Upper lobe of right lung (tissue), 1 donor: ENCODE results near the gene C1QL1. TPM values are rescaled to one million over a fixed set of nuclear protein-coding genes. Genes with fewer than 3 reads are reported as not detected.

Experiments
- microRNA-seq: library from miRNA; unstranded; fragments of <30 nt; microRNA quantifications from one replicate; pipeline ENCODE4 v1.2.0, GENCODE V29; 2020; ENCODE audit warnings: borderline microRNAs expressed
- total RNA-seq: library from RNA; stranded (reverse); fragmentation: NEBNext Ultra II Directional; extraction: Animal tissue kit (Norgen Biotek cat#: 25700); gene quantifications from one replicate; pipeline ENCODE4 v1.2.1, GENCODE V29; 2021
- donor health status: DM: no; HTN: yes; CAD: no; lungs with severe emphysema.

The C1QL1 gene
- total RNA-seq, 1 donor from 2014 or later = 0.52 TPM

Small RNA genes lying within 50 kb of the gene (microRNA-seq; reads per million reads assigned to microRNA genes)
- gene MIR6783 = not detected

Other genes with a start within 250 kb of the C1QL1 start
- 0.43 TPM for gene ADAM11, start 209.3 kb downstream of the C1QL1 start, total RNA-seq
- gene GJC1, start 138.0 kb downstream of the C1QL1 start, total RNA-seq = 22.8 TPM
- 36.4 TPM for gene HIGD1B, start 120.4 kb downstream of the C1QL1 start, total RNA-seq
- 74.4 TPM for gene EFTUD2, start 68.9 kb downstream of the C1QL1 start, total RNA-seq
- not detected for gene GFAP, start 52.8 kb downstream of the C1QL1 start, total RNA-seq
- 0.32 TPM for gene KIF18B, start 20.5 kb downstream of the C1QL1 start, total RNA-seq
- gene DCAKD, start 83.3 kb upstream of the C1QL1 start, total RNA-seq = 21.8 TPM
- 107 TPM for gene NMT1, start 93.0 kb upstream of the C1QL1 start, total RNA-seq
- gene PLCD3, start 164.2 kb upstream of the C1QL1 start, total RNA-seq = 37.0 TPM
- gene ACBD4, start 167.4 kb upstream of the C1QL1 start, total RNA-seq = 16.3 TPM
- 36.1 TPM for gene HEXIM1, start 180.2 kb upstream of the C1QL1 start, total RNA-seq
- 5.7 TPM for gene HEXIM2, start 193.6 kb upstream of the C1QL1 start, total RNA-seq